Activated T-cell treated with anti-CD3 and anti-CD28 coated beads for 48 hours (primary cell): Measurements from ENCODE around the gene SCGB1D1.

Source experiments
- DNase-seq: peaks from one replicate; pipeline ENCODE4 v3.0.0-alpha.2; 2020; ENCODE audit warnings: low read depth

The SCGB1D1 gene, protein sequence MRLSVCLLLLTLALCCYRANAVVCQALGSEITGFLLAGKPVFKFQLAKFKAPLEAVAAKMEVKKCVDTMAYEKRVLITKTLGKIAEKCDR

DNA sequence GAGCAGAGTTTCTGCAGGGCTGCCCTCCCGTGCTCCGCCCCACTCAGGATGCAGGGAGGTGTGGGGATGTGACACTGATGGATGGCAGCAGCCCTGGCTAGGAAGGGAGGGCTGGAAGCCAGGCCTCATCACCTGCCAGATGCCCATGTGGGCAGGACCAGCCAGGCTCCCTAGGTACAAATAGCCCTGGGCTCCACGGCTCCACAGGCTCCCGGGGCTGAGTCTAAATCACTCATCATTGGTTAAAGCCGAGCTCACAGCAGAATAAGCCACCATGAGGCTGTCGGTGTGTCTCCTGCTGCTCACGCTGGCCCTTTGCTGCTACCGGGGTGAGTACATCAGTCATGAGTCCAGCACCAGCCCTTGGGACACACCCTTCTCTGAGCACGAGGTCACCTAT, at the start of gene SCGB1D1:
Gene SCGB1D1, plus strand, starts transcription at position 206 of the 400 bp plus-strand sequence. Its CDS starts 69 bp downstream, at position 275.
- no peak for DNase-seq

- DNase-seq, result no peak
Measured at GRCh38 chr11:62140304-62141110, 49.5 kb upstream of the SCGB1D1 start.

DNA sequence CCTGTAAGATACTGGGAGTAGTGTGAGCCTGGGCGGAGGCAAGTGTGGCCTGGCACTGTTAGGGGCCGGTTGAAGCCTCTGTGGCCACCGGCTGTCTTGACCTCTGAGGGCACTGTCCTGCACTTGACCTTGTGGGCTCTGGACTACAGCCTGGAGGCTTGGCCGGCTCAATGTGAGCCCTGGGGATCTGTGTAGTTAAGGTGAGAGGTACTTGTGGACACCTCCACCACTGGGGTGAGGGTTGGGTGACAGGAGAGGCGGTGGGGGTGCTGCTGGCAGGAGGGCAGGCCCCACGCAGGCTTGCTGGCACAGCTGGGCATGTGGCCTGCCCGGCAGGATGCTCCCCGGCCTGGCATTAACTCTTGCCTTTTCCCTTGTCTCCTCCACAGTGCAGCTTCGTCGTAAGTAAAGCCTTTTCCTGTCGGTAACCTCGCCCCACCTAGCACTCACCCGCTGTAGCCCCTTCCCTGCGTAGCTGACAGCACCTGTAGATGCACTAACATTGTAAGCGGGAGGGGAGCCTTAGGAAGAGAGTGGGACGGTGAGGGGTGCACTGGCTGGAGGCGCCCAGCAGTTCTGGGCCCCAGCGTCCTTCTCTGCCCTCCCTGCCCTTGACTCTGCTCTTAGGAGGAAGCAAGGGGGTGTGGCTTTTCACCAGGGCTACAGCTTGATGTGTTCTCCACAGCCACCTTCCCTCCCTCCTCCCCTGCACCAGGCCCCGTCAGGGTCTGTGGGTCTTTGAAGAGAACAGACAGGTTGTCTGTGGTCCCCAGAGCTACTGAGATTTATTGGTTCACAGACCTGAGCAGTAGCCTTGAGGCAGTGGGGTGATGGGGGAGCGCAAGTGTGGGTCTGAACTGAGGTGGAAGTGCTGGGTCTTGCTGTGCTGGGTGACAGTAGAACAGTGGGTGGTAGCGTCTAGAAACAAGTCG, 48.6 kb upstream of the SCGB1D1 start:
- no peak for DNase-seq

DNA sequence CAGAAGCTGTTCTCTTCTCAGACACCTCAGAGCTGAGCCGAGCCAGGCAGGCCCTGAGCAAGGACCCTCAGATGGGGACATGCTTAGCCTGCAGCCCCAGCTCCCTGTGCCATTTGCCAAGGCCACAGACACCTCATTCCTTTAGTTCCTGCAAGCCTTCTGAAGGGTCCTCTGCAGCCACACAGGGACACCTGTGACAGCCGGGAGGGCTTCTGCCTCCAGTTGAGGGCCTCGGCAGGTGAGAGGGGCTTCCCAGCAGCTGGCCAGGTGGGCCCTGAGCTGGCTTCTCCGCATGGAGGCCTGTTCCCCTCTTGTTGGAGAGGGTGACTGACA, 48.0 kb upstream of the SCGB1D1 start:
- DNase-seq, result no peak

- no peak for DNase-seq
Measured at GRCh38 chr11:62142921-62143320, 47.1 kb upstream of the SCGB1D1 start.

GRCh38 chr11:62143727-62144126, 46.3 kb upstream of the SCGB1D1 start:
- DNase-seq, result no peak

DNA sequence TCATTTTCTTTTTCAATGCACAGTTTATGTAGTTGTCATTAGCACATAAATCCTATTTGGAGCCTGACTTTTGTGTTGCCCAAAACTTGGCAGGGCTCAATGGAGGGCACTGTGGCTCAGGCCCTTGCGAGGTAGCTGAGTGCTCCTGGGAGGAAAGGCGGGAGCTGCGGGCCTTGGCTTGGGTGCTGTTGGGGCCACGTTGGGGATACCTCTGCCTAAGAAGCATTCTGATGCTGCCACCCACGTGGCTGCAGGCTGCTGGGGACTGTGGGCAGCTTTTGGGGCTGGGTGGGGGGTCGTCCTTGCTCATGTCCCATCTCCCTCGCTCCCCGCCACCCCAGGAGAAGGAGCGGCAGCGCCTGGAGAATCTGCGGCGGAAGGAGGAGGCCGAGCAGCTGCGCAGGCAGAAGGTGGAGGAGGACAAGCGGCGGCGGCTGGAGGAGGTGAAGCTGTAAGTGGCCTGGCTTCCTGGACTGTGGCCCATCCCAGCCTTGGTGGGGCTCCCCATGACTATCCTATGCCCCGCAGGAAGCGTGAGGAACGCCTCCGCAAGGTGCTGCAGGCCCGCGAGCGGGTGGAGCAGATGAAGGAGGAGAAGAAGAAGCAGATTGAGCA, 45.3 kb upstream of the SCGB1D1 start:
- DNase-seq, result no peak

DNA sequence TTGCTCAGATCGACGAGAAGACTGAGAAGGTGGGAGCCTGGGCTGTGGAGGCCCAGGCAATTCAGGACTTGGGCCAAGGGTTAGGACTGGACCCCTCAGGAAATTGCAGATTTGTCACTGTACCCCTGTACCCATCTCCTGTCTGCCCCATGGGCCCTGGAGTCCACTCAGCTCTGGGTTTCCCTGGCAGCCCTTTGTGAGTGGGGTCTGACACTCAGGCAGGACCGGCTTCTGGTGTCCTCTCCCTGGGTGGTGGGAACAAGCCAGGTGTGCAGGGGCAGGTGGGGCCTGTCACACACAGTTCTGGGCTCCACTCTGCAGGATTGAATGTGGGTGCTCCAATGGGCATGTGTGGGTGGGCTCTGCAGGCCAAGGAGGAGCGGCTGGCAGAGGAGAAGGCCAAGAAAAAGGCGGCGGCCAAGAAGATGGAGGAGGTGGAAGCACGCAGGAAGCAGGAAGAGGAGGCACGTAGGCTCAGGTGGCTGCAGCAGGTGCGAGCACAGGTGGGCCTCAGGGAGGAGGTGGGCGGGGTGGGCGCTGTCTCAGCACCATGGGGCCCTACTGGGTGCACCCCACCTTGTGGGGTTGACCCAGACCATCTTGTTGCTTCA, 44.6 kb upstream of the SCGB1D1 start:
- no peak for DNase-seq

DNA sequence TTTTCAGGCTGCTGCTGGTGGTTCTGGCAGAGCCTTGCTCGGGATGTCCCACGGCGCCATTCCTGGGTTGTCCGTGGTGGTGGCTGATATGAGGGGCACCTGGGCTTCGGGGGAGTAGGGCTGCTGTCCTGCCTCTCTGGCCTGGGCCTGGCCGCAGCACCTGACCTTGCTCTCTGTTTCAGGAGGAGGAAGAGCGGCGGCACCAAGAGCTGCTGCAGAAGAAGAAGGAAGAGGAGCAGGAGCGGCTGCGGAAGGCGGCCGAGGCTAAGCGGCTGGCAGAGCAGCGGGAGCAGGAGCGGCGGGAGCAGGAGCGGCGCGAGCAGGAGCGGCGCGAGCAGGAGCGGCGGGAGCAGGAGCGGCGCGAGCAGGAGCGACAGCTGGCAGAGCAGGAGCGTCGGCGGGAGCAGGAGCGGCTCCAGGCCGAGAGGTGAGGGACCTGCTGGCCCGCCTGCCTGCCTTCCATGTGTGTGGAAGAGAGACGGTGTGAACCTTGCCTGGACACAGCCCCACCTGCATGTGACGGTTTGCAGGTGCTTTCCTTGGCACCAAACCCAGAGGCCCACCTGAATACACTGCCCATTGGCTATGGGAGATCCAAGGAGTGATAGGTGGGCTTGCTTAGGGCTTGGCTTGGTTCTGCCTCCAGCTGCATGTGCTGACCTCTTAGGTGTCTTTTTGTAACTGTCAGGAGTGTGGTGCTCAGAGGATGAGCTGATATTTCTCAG, 43.4 kb upstream of the SCGB1D1 start:
- DNase-seq, result no peak

DNA sequence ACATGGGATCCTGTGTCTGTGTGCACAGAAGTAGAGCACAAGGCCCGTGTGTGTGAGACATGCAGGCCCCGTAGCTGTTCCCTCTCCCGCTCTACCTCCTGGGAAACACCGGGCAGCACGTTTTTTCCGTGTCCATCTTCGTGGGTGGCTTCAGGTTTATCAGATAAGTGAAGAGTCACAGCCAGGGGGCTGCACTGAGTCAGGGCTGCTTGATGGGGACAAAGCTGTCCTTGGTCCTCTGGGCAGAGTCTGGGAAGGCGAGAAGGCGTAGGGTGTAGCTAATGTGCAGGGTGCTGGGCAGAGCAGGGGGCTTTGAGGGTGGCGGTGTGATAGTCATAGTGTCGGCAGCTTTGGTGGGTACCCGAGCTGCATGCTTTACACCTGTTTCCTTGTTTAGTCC, 42.5 kb upstream of the SCGB1D1 start:
- DNase-seq, result no peak

- DNase-seq, result no peak
Measured at GRCh38 chr11:62148271-62148980, 41.6 kb upstream of the SCGB1D1 start.

DNA sequence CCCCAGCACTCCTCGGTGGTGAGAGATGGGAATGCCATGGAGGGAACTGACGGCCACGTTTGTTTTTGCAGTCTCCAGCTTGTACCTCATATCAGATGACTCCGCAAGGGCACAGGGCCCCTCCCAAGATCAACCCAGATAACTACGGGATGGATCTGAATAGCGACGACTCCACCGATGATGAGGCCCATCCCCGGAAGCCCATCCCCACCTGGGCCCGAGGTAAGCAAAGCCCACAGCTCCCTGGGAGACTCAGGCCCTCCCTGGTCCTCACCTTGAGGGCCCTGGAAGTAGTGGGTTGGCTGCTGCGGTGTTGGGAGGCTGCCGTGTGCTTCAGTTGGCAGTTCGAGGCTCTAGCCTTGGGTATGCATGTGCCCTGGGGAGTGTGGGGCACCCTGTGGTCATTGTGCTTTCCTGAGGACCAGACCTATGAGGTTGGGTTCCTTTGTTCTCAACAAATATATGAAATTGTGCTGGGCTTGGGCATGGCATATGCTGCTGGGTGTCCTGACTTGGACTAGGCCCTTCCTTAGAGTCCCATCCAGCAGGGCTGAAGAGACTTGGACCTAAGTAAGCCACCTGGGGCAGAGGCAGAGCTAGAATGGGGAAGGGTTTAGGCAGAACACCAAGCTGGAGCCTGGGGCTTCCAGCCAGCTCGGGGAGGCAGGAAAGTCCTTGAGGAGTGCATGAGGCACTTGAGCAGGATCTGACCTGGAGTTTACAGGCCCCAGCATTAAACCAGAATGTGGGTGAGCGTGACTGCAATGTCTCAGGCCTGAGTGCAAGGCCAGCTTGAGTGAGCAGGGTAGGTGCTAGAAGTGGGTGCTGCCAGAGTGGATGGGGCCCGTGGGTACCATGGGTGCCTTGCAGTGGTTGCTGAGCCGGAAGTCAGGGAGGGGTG, 39.8 kb upstream of the SCGB1D1 start:
- DNase-seq, result no peak

- no peak for DNase-seq
Measured at GRCh38 chr11:62150887-62151736, 38.9 kb upstream of the SCGB1D1 start.

- no peak for DNase-seq
Measured at GRCh38 chr11:62151737-62152102, 38.3 kb upstream of the SCGB1D1 start.

DNA sequence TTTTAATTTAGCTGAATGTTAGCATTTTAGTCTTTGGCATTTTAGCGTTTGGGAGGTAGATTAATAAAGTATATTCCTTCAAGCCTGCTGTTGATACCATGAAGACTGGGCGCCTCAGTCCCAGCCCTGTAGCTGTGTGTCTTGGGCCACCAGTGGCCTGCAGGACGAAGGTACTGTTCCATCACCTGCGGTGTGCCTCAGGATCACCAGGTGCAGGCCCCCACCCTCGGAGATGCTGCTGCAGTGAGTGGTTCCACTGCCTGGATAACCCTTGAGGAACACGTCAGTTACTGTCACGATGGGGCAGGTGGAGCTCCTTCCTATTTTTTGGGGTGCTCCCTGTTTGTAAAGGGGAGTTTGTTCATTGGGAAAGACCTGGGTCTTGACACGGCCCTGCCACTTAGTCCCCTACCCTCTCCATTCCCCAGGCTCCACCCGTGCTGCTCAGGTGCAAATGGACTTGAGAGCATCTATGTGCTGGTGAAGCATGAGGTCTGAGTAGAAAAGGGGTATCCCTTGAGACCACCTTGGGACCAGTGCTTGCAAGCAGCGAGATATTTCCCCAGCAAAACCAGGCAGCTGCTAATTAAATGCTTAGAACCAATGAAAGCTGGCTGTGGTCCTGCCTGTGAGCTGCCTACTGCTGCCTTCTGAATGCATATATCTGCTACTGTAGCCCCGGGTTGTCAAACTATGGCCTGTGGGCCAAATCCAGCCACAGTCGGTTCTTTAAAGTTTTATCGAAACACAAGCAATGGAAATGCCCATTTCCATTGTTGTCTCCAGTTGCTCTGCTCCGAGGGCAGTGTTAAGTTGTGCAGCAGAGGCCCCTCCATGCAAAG, 37.5 kb upstream of the SCGB1D1 start:
- DNase-seq, result no peak

DNA sequence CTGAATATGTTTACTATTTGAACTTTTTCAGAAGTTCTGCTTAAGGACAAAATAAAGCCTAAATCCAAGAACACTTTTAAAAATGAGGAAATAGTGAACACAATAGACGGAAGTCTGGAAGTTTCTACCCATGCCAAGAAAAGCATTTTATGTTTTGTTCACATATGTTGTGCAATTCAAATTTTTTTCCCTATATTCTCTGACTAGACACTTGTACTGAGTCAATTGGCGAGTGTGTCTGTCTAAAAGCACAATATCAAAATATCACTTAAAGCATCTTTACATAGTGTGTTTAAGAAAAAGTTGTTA, 37.0 kb upstream of the SCGB1D1 start:
- DNase-seq, result no peak

DNA sequence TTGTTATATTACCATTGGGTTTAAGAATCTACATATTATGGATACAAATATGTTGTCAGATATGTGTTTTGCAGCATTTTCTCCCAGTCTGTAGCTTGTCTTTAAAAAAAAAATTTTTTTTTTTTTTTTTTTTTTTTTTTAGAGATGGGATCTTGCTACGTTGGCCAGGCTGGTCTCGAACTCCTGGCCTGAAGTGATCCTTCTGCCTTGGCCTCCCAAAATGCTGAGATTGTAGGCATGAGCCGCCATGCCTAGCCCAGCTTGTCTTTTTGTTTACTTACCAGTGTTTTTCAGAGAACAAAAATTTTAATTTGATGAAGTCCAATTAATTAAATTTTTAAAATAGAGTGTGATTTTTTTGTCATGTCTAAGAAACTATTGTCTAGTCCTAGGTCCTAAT, 36.4 kb upstream of the SCGB1D1 start:
- DNase-seq, result no peak

GRCh38 chr11:62157603-62158002, 32.4 kb upstream of the SCGB1D1 start:
- DNase-seq, result no peak
